Tibial nerve (tissue), 4 donors: ENCODE data around the gene MRPS34. TPM values are rescaled to one million over a fixed set of nuclear protein-coding genes. Genes with fewer than 3 reads are reported as not detected.

Experiments
- DNase-seq, 2 donors: peaks; one replicate each; pipeline ENCODE4 v3.0.0-alpha.2; 2019; ENCODE audit warnings: low spot score in 2 of 2
- H3K27ac ChIP-seq, 4 donors: fragments of 200-600 bp; sonication (generic) in 3 of 4; one replicate each; pipeline ENCODE4 v1.5.1; 2017 to 2019; ENCODE audit warnings: mild to moderate bottlenecking in 1 of 4
- H3K27me3 ChIP-seq, 2 donors: fragments of 200-600 bp; sonication (generic) in 1 of 2; one replicate each; pipeline versions ENCODE4 v1.5.1 to v1.6.0; 2017 to 2019
- H3K36me3 ChIP-seq, 3 donors: fragments of 200-600 bp; sonication (generic); one replicate each; pipeline ENCODE4 v1.5.1; 2018 to 2019
- H3K4me1 ChIP-seq, 4 donors: fragments of 200-600 bp; sonication (generic) in 3 of 4; one replicate each; pipeline ENCODE4 v1.5.1; 2017 to 2019
- H3K4me3 ChIP-seq, 4 donors: fragments of 200-600 bp; sonication (generic) in 3 of 4; one replicate each; pipeline ENCODE4 v1.5.1; 2017 to 2019; ENCODE audit warnings: mild to moderate bottlenecking in 1 of 4, moderate library complexity in 1 of 4
- H3K9me3 ChIP-seq, 4 donors: fragments of 200-600 bp; sonication (generic) in 3 of 4; one replicate each; pipeline ENCODE4 v1.5.1; 2017 to 2019
- CTCF ChIP-seq, 5 experiments: fragments of 200-600 bp in 3 of 5; fragments of 450-650 bp in 2 of 5; sonication (generic) in 3 of 5; IDR thresholded peaks; one replicate each; pipeline ENCODE4 v1.5.1; 2016 to 2019; ENCODE audit warnings: antibody characterized with exemption in 5 of 5, mild to moderate bottlenecking in 3 of 5, moderate library complexity in 2 of 5
- EP300 ChIP-seq, 2 donors: sonication (generic); formaldehyde crosslinking; IDR thresholded peaks; one replicate each; pipeline ENCODE4 v1.6.1; 2017; ENCODE audit warnings: antibody characterized with exemption in 2 of 2, mild to moderate bottlenecking in 1 of 2
- POLR2A ChIP-seq, 2 donors: fragments of 450-650 bp; IDR thresholded peaks; one replicate each; pipeline ENCODE4 v1.6.1; 2017; ENCODE audit warnings: antibody characterized with exemption in 2 of 2, mild to moderate bottlenecking in 2 of 2, moderate library complexity in 2 of 2
- WGBS, 2 donors: methylation state at CpG; one replicate each; pipeline ENCODE4 v1.1.5; 2018; 5-methylcytosine and 5-hydroxymethylcytosine counted together
- total RNA-seq, 4 donors: library from RNA; depleted of rRNA; stranded (reverse); fragments of >200 nt; gene quantifications; one replicate each; pipeline ENCODE4 v1.1.0, GENCODE V29; 2016

MRPS34 gene
- total RNA-seq, 4 donors from 2014 or later: 58.1 to 121 (median 81.0) TPM

- Histone ChIP-seq H3K9me3 (no peaks in the 10 kb centered on the region), H3K4me3 (peak overlapping the region in 1 of 4 donors; percentile 96), H3K27me3 (no peaks in the 10 kb centered on the region), H3K4me1 (peaks cover 0 to 44% (median 26%) of the 10 kb centered on the region in 4 donors), H3K27ac (peak overlapping the region in 3 of 4 donors; percentile 83 to 93 (median 93)), H3K36me3 (peaks cover 2 to 54% (median 10%) of the 10 kb centered on the region in 3 donors)
- no peak for TF ChIP-seq POLR2A (IDR thresholded peaks at IDR 0.05)
- no peak for TF ChIP-seq CTCF (IDR thresholded peaks at IDR 0.05)
- no peak for TF ChIP-seq EP300 (IDR thresholded peaks at IDR 0.05)
- whole genome bisulfite sequencing, 2 donors: 72 to 73% methylated on average over 15 to 17 of the region's 27 CpGs
- DNase-seq: no peak
Measured at GRCh38 chr16:1769402-1770300, 3.3 kb downstream of the MRPS34 start.

DNA sequence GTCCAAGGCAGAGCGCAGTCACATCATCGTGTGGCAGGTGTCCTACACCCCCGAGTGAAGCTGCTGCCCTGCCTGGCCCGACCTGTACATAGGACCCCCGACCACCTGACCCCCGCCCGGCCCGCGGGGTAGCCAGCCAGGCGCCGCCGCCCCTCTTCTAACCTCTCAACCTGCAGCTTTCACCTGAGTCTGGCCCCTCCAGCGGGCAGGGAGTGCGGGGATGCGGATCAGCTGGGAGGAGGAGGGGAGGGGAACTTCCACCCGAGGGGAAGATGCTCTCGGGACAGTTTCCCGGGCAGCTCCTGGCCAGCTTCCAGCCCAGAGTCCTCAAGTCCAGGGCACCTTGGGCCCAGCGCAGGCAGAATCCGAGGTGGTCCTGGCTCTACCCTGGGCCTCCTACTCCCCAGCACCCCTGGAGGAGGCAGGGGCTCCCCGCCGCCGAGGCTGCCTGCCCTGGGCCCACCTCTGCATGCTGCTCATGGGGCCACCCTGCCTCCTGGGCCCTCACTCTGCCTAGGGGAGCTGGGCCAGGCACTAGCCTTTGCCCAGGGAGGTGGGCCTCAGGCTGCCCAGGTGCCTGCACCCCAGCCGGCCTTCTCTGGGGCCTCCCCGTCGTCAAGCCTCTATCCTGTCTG, 4.0 kb downstream of the MRPS34 start:
- TF ChIP-seq POLR2A (IDR thresholded peaks at IDR 0.05) (no peak), EP300 (IDR thresholded peaks at IDR 0.05) (no peak), CTCF (IDR thresholded peaks at IDR 0.05) (no peak)
- H3K27ac ChIP-seq: no peak overlapping the region
- WGBS, 2 donors: 63 to 80% methylated on average over 12 to 16 of the region's 26 CpGs
- no peak for DNase-seq
- no peak overlapping the region for H3K4me3 ChIP-seq
- H3K36me3 ChIP-seq: peaks cover 2 to 61% (median 16%) of the 10 kb centered on the region in 3 donors
- H3K27me3 ChIP-seq: no peaks in the 10 kb centered on the region
- no peaks in the 10 kb centered on the region for H3K9me3 ChIP-seq
- peaks cover 0 to 43% (median 19%) of the 10 kb centered on the region in 4 donors for H3K4me1 ChIP-seq

- Histone ChIP-seq H3K27ac (no peak overlapping the region), H3K4me1 (peaks cover 0 to 44% (median 16%) of the 10 kb centered on the region in 4 donors), H3K36me3 (peaks cover 2 to 68% (median 20%) of the 10 kb centered on the region in 3 donors), H3K27me3 (no peaks in the 10 kb centered on the region), H3K4me3 (no peak overlapping the region), H3K9me3 (no peaks in the 10 kb centered on the region)
- DNase-seq: no peak
- TF ChIP-seq POLR2A (IDR thresholded peaks at IDR 0.05): no peak
- no peak for TF ChIP-seq EP300 (IDR thresholded peaks at IDR 0.05)
- TF ChIP-seq CTCF (IDR thresholded peaks at IDR 0.05): no peak
- 81 to 86% methylated on average over 41 of the region's 41 CpGs for WGBS, 2 donors
Measured at GRCh38 chr16:1768061-1768766, 4.7 kb downstream of the MRPS34 start.

GRCh38 chr16:1767116-1767994, 5.6 kb downstream of the MRPS34 start:
- no peak for DNase-seq
- no peak for TF ChIP-seq CTCF (IDR thresholded peaks at IDR 0.05)
- TF ChIP-seq EP300 (IDR thresholded peaks at IDR 0.05): no peak
- TF ChIP-seq POLR2A (IDR thresholded peaks at IDR 0.05): no peak
- H3K27me3 ChIP-seq: no peaks in the 10 kb centered on the region
- 93% methylated on average over 29 to 37 of the region's 42 CpGs for WGBS, 2 donors
- H3K27ac ChIP-seq: no peak overlapping the region
- H3K4me3 ChIP-seq: no peak overlapping the region
- H3K4me1 ChIP-seq: peaks cover 0 to 45% (median 15%) of the 10 kb centered on the region in 4 donors
- no peaks in the 10 kb centered on the region for H3K9me3 ChIP-seq
- H3K36me3 ChIP-seq: peaks cover 2 to 76% (median 22%) of the 10 kb centered on the region in 3 donors
